ENCODE data around the gene GALNTL6.

DNA sequence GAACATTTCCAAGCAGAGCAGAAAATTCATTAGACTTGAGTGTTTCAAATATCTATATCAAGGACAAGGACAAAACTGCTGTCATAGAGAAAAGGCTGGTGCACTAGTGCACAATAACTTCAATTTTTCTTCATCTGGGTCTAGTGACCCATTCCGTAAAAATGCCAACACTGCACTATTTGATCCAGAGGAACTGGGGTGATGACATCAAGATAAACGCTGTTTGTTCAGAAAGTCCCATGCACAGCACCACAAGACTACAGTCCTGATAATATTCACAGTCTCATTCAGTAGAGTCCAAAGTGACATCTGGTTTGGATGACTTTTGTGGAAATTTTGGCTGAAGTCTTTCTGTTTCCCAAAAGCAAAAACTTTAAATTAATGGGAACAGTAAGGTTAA is 1051.9 kb downstream of the GALNTL6 start:
- TF ChIP-seq YY1 (IDR thresholded peaks at IDR 0.05; ENCODE audit: insufficient read depth, insufficient read length) (no peak), SUZ12 (IDR thresholded peaks at IDR 0.05; ENCODE audit: extremely low read depth, insufficient read depth, insufficient read length) (no peak)
